Measurements from ENCODE around the gene EMP1. TPM values are rescaled to one million over a fixed set of nuclear protein-coding genes. Genes with fewer than 3 reads are reported as not detected.
A peak's percentile ranks its signal among the peaks of the same experiment; 100 is the strongest.

EMP1 gene
- total RNA-seq, 1 donor from 2014 or later = 273 TPM

DNA sequence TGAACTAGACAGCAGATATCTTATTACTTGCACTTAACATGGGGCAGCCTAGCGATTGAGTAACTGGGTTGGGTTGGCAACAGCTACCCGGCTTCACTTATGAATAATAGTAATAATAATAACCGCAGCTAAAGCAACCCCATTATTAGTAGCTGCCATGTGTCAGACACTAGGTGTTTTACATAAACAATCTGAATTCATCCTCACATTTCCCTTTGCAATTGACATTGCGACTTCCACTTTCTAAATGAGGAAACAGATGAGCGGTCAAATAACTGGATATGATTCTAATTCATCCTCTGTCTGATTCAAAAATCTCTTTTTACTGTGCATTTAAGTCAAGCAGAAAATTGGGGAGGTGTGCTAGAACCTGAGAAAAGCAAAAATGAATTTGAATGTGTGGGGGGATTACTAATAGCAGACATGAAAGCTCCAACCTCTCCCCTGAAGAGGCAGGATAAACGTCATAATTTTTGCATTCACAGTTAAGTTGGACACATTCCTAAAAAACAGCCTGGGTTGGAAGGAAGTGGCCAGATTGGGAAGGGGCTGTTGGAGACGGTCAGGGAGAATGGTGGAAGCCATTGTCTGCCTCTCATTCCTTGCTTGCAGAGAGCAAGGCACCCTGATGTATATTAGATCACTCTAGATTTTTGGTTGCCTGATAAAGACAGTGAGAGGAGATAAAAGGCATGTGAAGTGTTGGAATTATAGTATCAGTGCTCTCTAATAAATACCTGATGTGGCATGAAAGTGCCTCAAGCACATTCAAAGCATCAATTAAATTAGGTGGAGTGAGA is 13.1 kb downstream of the EMP1 start:
- Mint-ChIP-seq H3K27me3 (ENCODE audit: unreplicated experiment) (peaks cover 18% of the 10 kb centered on the region), H3K27ac (ENCODE audit: unreplicated experiment) (peak overlapping the region; percentile 95), H3K9me3 (ENCODE audit: unreplicated experiment) (no peaks in the 10 kb centered on the region), H3K36me3 (ENCODE audit: low read depth, unreplicated experiment) (peaks cover 18% of the 10 kb centered on the region), H3K4me1 (ENCODE audit: unreplicated experiment) (peaks cover 95% of the 10 kb centered on the region), H3K4me3 (ENCODE audit: unreplicated experiment) (peak overlapping the region; percentile 32)
- DNase-seq (ENCODE audit: low spot score) = no peak
- TF ChIP-seq, protein P1, sequence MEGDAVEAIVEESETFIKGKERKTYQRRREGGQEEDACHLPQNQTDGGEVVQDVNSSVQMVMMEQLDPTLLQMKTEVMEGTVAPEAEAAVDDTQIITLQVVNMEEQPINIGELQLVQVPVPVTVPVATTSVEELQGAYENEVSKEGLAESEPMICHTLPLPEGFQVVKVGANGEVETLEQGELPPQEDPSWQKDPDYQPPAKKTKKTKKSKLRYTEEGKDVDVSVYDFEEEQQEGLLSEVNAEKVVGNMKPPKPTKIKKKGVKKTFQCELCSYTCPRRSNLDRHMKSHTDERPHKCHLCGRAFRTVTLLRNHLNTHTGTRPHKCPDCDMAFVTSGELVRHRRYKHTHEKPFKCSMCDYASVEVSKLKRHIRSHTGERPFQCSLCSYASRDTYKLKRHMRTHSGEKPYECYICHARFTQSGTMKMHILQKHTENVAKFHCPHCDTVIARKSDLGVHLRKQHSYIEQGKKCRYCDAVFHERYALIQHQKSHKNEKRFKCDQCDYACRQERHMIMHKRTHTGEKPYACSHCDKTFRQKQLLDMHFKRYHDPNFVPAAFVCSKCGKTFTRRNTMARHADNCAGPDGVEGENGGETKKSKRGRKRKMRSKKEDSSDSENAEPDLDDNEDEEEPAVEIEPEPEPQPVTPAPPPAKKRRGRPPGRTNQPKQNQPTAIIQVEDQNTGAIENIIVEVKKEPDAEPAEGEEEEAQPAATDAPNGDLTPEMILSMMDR (IDR thresholded peaks at IDR 0.05; ENCODE audit: unreplicated experiment) = no peak

DNA sequence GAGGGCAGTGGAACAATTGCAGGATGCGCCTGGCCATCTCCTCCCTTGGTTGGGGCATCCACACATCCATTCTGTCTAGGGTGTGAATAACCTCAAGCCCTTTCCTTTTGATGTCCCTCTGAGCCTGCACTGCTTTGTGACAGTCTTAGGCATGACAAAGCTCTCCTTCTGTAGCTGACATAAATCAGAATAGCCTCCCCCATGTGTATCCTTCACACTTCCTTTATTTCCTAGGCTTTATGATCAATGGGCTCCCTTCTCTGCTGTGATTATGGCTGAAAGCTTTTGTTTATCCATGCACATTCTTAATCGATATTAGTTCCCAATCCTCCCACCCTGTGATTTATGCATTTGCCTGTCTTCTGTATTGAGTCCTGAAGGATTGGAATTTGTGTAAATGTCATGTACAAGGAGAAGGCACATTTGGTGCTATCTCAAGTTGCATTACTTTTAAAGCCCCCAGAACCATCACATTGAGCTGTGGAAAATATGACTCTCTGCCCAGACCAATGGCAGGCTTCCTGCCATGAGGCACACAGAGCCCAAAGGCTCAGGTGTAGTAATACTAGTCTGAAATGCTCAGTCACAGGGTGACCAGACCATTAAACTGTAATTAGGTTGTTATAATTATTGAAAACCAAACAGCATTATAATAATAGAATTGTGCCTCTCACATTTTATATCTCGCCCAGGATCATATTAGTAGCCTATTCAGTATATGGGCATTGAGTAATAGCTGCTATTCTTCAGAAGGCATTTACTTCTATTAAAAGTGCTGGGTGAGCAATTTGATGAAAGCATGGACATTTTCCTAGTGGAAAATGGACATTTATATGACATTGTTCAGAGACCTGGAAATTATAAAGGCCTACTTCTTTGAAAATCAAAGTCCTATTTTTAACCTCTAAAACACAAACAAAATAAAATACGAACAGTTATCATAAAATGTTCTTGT is 14.0 kb downstream of the EMP1 start:
- peak overlapping the region; percentile 95 for H3K27ac Mint-ChIP-seq (ENCODE audit: unreplicated experiment)
- peaks cover 24% of the 10 kb centered on the region for H3K36me3 Mint-ChIP-seq (ENCODE audit: low read depth, unreplicated experiment)
- TF ChIP-seq, protein P1 (IDR thresholded peaks at IDR 0.05; ENCODE audit: unreplicated experiment) = no peak
- H3K4me3 Mint-ChIP-seq (ENCODE audit: unreplicated experiment) = no peak overlapping the region
- DNase-seq (ENCODE audit: low spot score) = no peak
- H3K27me3 Mint-ChIP-seq (ENCODE audit: unreplicated experiment) = peaks cover 12% of the 10 kb centered on the region
- H3K4me1 Mint-ChIP-seq (ENCODE audit: unreplicated experiment) = peaks cover 87% of the 10 kb centered on the region
- H3K9me3 Mint-ChIP-seq (ENCODE audit: unreplicated experiment) = no peaks in the 10 kb centered on the region

DNA sequence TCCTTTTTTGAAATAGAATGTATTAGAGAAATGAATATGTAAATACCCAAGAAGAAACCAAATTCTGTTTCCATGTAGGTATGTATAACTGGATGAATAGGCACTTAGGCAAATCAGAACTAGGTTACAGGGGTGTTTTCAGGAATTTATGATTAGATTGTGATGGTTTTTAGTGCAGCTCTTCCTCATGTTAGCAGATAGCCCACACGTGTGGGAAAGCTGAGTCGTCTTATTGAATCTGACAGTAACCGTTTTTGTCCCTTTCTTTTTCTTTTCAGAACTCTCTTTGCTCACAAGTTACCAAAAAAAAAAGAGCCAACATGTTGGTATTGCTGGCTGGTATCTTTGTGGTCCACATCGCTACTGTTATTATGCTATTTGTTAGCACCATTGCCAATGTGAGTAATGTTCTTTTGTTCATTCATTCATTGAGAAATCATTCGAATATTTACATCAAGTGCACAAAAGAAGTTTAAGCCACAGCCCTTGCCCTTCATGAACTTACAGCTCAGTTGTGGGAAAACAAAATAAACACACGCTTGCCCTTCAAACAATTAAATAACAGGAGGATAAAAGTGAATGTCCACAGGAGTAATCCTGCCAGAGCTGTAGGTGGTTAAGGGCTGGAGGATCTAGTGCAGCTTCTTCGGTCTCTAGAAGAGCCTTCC is 14.8 kb downstream of the EMP1 start:
- H3K27ac Mint-ChIP-seq (ENCODE audit: unreplicated experiment) = peak overlapping the region; percentile 57
- H3K27me3 Mint-ChIP-seq (ENCODE audit: unreplicated experiment) = peaks cover 5% of the 10 kb centered on the region
- TF ChIP-seq, protein P1 (IDR thresholded peaks at IDR 0.05; ENCODE audit: unreplicated experiment) = no peak
- peaks cover 79% of the 10 kb centered on the region for H3K4me1 Mint-ChIP-seq (ENCODE audit: unreplicated experiment)
- H3K36me3 Mint-ChIP-seq (ENCODE audit: low read depth, unreplicated experiment) = peaks cover 32% of the 10 kb centered on the region
- no peak for DNase-seq (ENCODE audit: low spot score)
- peak overlapping the region; percentile 16 for H3K4me3 Mint-ChIP-seq (ENCODE audit: unreplicated experiment)
- H3K9me3 Mint-ChIP-seq (ENCODE audit: unreplicated experiment) = no peaks in the 10 kb centered on the region

DNA sequence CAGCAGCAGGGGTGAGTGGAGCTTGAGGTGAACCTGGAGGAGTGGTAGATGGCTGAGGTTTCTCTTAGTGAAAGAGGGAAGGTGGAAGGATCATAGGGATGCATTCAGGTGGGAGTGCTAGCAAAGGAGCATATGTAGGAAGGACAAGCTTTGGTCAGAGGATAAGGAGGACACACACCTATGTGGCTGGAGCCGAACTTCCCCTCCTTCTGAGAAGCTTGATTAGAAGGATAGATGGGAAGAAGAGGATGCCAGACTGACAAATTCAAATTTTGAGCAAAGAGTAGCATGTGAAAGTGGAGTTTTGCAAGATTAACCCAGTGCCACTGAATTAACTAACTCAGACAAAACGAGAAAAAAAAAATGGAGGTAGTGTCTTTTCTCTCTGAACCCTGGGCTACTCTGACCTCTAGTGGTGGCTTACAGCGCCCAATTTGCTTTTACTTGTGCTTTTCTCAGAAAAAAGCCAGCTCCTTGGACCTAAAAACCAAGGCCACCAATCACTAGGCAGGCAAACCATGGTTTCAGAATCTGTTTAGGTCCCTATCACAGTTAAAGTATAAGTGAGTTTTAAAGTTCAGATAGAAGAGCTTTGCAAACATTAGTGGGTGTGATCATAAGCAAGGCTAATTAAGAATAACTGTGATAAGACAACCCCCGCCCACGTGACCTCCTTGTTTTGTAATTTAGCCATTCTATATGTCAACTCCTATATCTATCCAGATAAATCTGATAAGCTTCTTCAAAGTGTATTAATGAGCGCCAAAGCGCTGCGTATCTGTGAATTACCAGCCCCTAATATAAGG is 15.5 kb downstream of the EMP1 start:
- peak; percentile 72 for DNase-seq (ENCODE audit: low spot score)
- TF ChIP-seq, protein P1 (IDR thresholded peaks at IDR 0.05; ENCODE audit: unreplicated experiment) = peak; percentile 81

More for the DNA sequence above, 15.5 kb downstream of the EMP1 start:
- Mint-ChIP-seq H3K27me3 (ENCODE audit: unreplicated experiment) (peaks cover 3% of the 10 kb centered on the region), H3K4me1 (ENCODE audit: unreplicated experiment) (peaks cover 72% of the 10 kb centered on the region), H3K9me3 (ENCODE audit: unreplicated experiment) (no peaks in the 10 kb centered on the region), H3K4me3 (ENCODE audit: unreplicated experiment) (peak overlapping the region; percentile 16), H3K27ac (ENCODE audit: unreplicated experiment) (peak overlapping the region; percentile 57), H3K36me3 (ENCODE audit: low read depth, unreplicated experiment) (peaks cover 36% of the 10 kb centered on the region)
